SK-N-SH (cell line): ENCODE data around the gene FBXO40. TPM values are rescaled to one million over a fixed set of nuclear protein-coding genes. Genes with fewer than 3 reads are reported as not detected.

ENCODE experiments used
- CTCF ChIA-PET: fragments of 300-600, 350-600 bp; formaldehyde crosslinking; extraction: SDS; loops from one replicate; lab custom pipeline; 2021; lab: Yijun Ruan, JAX
- POLR2A ChIA-PET: fragments of 350-600 bp; sonication (Branson Sonifier 250); formaldehyde crosslinking; extraction: SDS; loops from one replicate; lab custom pipeline; 2020; ENCODE audit warnings: antibody characterized with exemption, inconsistent platforms; lab: Yijun Ruan, JAX
- DNase-seq: peaks from one replicate; pipeline ENCODE4 v3.0.0; 2012
- H2AFZ ChIP-seq: fragments of 200-600 bp; sonication (generic); 2 replicates; pipeline ENCODE4 v1.8.1; 2016; ENCODE audit warnings: antibody characterized with exemption, mild to moderate bottlenecking, low read depth
- H3F3A ChIP-seq: fragments of 200-600 bp; sonication (generic); replicated peaks from 2 replicates; pipeline ENCODE3; 2016; ENCODE audit warnings: antibody characterized with exemption, mild to moderate bottlenecking; ENCODE audit not compliant: insufficient read depth
- H3K27ac ChIP-seq, 2 experiments: fragments of 200-500 bp in 1 of 2; fragments of 200-600 bp in 1 of 2; sonication (Bioruptor generic) in 1 of 2; sonication (generic), shearing (Covaris generic) in 1 of 2; 2 replicates each; pipeline versions ENCODE4 v1.5.1 to v1.6.1; 2014 to 2016; ENCODE audit warnings: low read depth in 2 of 2, inconsistent platforms in 1 of 2, low read length in 1 of 2, mild to moderate bottlenecking in 1 of 2, mixed read lengths in 1 of 2
- H3K27me3 ChIP-seq: fragments of 200-600 bp; sonication (generic), shearing (Covaris generic); 2 replicates; pipeline ENCODE4 v1.6.1; 2016; ENCODE audit warnings: mixed run types; ENCODE audit not compliant: insufficient read depth
- H3K36me3 ChIP-seq, 2 experiments: fragments of 200-500 bp in 1 of 2; fragments of 200-600 bp in 1 of 2; sonication (Bioruptor generic) in 1 of 2; sonication (generic) in 1 of 2; replicated peaks in 1 of 2; 2 replicates each; pipeline versions ENCODE3 to v1.5.1; 2014 to 2016; ENCODE audit warnings: low read length in 1 of 2, mild to moderate bottlenecking in 1 of 2; ENCODE audit not compliant: insufficient read depth in 2 of 2, control insufficient read depth in 1 of 2
- H3K4me1 ChIP-seq, 2 experiments: fragments of 200-500 bp in 1 of 2; fragments of 200-600 bp in 1 of 2; sonication (Bioruptor generic) in 1 of 2; sonication (generic), shearing (Covaris generic) in 1 of 2; 2 replicates each; pipeline versions ENCODE4 v1.5.1 to v1.6.1; 2014 to 2016; ENCODE audit warnings: low read depth in 1 of 2, low read length in 1 of 2, mixed run types in 1 of 2; ENCODE audit not compliant: insufficient read depth in 2 of 2, control insufficient read depth in 1 of 2
- H3K4me2 ChIP-seq: fragments of 200-600 bp; sonication (generic), shearing (Covaris generic); 2 replicates; pipeline ENCODE4 v1.6.1; 2017; ENCODE audit warnings: mixed run types
- H3K4me3 ChIP-seq, 2 experiments: fragments of 200-500 bp in 1 of 2; fragments of 200-600 bp in 1 of 2; sonication (Bioruptor generic) in 1 of 2; sonication (generic), shearing (Covaris generic) in 1 of 2; 2 replicates each; pipeline versions ENCODE4 v1.5.1 to v1.8.1; 2014 to 2016; ENCODE audit warnings: low read depth in 2 of 2, inconsistent platforms in 1 of 2, low read length in 1 of 2, mild to moderate bottlenecking in 1 of 2, mixed read lengths in 1 of 2, moderate library complexity in 1 of 2
- H3K79me2 ChIP-seq: fragments of 200-600 bp; sonication (generic); 2 replicates; pipeline ENCODE4 v1.8.1; 2017; ENCODE audit warnings: mild to moderate bottlenecking; ENCODE audit not compliant: insufficient read depth
- H3K9ac ChIP-seq: fragments of 200-600 bp; sonication (generic); 2 replicates; pipeline ENCODE4 v1.6.1; 2017; ENCODE audit warnings: mixed run types
- H3K9me2 ChIP-seq: fragments of 200-600 bp; sonication (generic); 2 replicates; pipeline ENCODE4 v1.6.1; 2017; ENCODE audit warnings: mixed run types
- H3K9me3 ChIP-seq: fragments of 200-600 bp; sonication (generic); 2 replicates; pipeline ENCODE4 v1.6.1; 2017; ENCODE audit warnings: mixed run types, mild to moderate bottlenecking, moderate library complexity
- H4K20me1 ChIP-seq: fragments of 200-600 bp; sonication (generic); 2 replicates; pipeline ENCODE4 v1.6.1; 2017; ENCODE audit warnings: mild to moderate bottlenecking, mixed run types; ENCODE audit not compliant: insufficient read depth
- CHD2 ChIP-seq: fragments of 150-350 bp; IDR thresholded peaks from 2 replicates; pipeline ENCODE4 v1.6.1; 2018; ENCODE audit warnings: low read length; ENCODE audit not compliant: partially characterized antibody
- CTCF ChIP-seq: fragments of 200-600 bp; sonication (generic); IDR thresholded peaks from 2 replicates; pipeline ENCODE4 v1.6.1; 2017; ENCODE audit warnings: antibody characterized with exemption, mild to moderate bottlenecking, moderate library complexity
- EP300 ChIP-seq, 2 experiments: IDR thresholded peaks; 2 replicates each; pipeline versions ENCODE4 v1.4.0 to v1.6.1; 2012; ENCODE audit warnings: borderline replicate concordance in 1 of 2, low read depth in 1 of 2, low read length in 1 of 2
- EZH2phosphoT487 ChIP-seq: fragments of 200-600 bp; sonication (generic); IDR thresholded peaks from 2 replicates; pipeline ENCODE4 v1.6.1; 2017; ENCODE audit warnings: low read depth, mixed run types, mild to moderate bottlenecking, antibody characterized with exemption, moderate library complexity, borderline replicate concordance
- FOSL2 ChIP-seq: IDR thresholded peaks from 2 replicates; pipeline ENCODE4 v1.4.0; 2012; ENCODE audit warnings: low read depth, mild to moderate bottlenecking, moderate library complexity, borderline replicate concordance
- FOXJ3 ChIP-seq: sonication (generic); formaldehyde crosslinking; IDR thresholded peaks from 2 replicates; pipeline ENCODE4 v1.5.1; 2020; ENCODE audit warnings: mild to moderate bottlenecking, missing genetic modification reagents
- FOXM1 ChIP-seq: IDR thresholded peaks from 2 replicates; pipeline ENCODE4 v1.4.0; 2012; ENCODE audit warnings: low read depth, mild to moderate bottlenecking
- IRF3 ChIP-seq: fragments of 150-350 bp; IDR thresholded peaks from 2 replicates; pipeline ENCODE4 v1.6.1; 2016; ENCODE audit warnings: mild to moderate bottlenecking, low read depth, low read length
- JUND ChIP-seq: IDR thresholded peaks from 2 replicates; pipeline ENCODE4 v1.4.0; 2012
- MXI1 ChIP-seq: IDR thresholded peaks from 2 replicates; pipeline ENCODE4 v1.6.1; 2012; ENCODE audit warnings: mild to moderate bottlenecking, low read depth, low read length, improper control_type of control experiment
- RCOR1 ChIP-seq: fragments of 150-350 bp; IDR thresholded peaks from 2 replicates; pipeline ENCODE4 v1.6.1; 2017; ENCODE audit warnings: antibody characterized with exemption, low read length
- RFX5 ChIP-seq: IDR thresholded peaks from 2 replicates; pipeline ENCODE4 v1.6.1; 2012; ENCODE audit warnings: mild to moderate bottlenecking, improper control_type of control experiment, low read length
- RXRA ChIP-seq: IDR thresholded peaks from 2 replicates; pipeline ENCODE4 v1.4.0; 2012; ENCODE audit warnings: low read depth, mild to moderate bottlenecking, borderline replicate concordance
- SIN3A ChIP-seq: IDR thresholded peaks from 2 replicates; pipeline ENCODE4 v1.6.1; 2012; ENCODE audit warnings: low read depth, mild to moderate bottlenecking, low read length, moderate library complexity, borderline replicate concordance
- TAF1 ChIP-seq: IDR thresholded peaks from 2 replicates; pipeline ENCODE4 v1.6.1; 2012; ENCODE audit warnings: low read depth, mild to moderate bottlenecking, low read length, moderate library complexity, borderline replicate concordance
- TCF12 ChIP-seq: IDR thresholded peaks from 2 replicates; pipeline ENCODE4 v1.4.0; 2012
- USF1 ChIP-seq: IDR thresholded peaks from 2 replicates; pipeline ENCODE4 v1.4.0; 2012; ENCODE audit warnings: low read depth, borderline replicate concordance
- YY1 ChIP-seq: IDR thresholded peaks from 2 replicates; pipeline ENCODE4 v1.4.0; 2012; ENCODE audit warnings: low read depth, mild to moderate bottlenecking
- WGBS: methylation state at CpG from one replicate; pipeline ENCODE4 v1.1.6; 2017; ENCODE audit warnings: low lambda C conversion rate; 5-methylcytosine and 5-hydroxymethylcytosine counted together
- polyA plus RNA-seq, 3 experiments: library from polyadenylated mRNA; depleted of rRNA; stranded (reverse); fragments of >200 nt; gene quantifications; 2 replicates each; pipeline ENCODE4 v1.2.3, GENCODE V29; 2012
- TF ChIP-seq, protein P1 (sequence below): IDR thresholded peaks from 2 replicates; pipeline ENCODE4 v1.6.1; 2012; ENCODE audit warnings: mild to moderate bottlenecking, low read depth, low read length, moderate library complexity
- TF ChIP-seq, protein P2 (sequence below): IDR thresholded peaks from 2 replicates; pipeline ENCODE4 v1.4.0; 2012; ENCODE audit warnings: low read depth, borderline replicate concordance

Gene FBXO40
- polyA plus RNA-seq, 1 of the 3 experiments (the other 2 are of a cell fraction): not detected

DNA sequence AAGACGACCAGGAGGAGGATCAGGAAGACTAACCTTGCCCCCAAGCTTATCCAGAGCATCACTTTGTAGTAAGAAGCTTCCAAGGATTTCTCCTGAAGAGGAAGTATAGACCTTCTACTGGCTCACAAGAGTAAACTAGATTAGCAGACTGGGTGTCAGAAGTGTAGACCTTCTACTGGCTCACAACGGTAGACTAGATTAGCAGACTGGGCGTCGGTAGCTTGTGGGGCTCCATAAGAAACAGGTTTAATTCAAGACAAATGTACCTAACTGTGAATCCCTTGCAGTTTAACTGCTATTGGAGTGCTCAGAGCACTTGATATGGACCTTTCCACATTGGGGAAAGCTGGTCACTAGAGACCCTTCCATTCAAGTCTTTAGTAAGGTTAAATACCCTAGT, 12.9 kb downstream of the FBXO40 start:
- no peak overlapping the region for H3K9ac ChIP-seq
- no peaks in the 10 kb centered on the region for H3K9me3 ChIP-seq
- H3K4me1 ChIP-seq: no peaks in the 10 kb centered on the region
- no peaks in the 10 kb centered on the region for H3K27me3 ChIP-seq
- H3K36me3 ChIP-seq: no peaks in the 10 kb centered on the region
- H3F3A ChIP-seq: no peaks in the 10 kb centered on the region
- H3K79me2 ChIP-seq: no peaks in the 10 kb centered on the region
- H3K27ac ChIP-seq: no peak overlapping the region
- no peak overlapping the region for H3K4me2 ChIP-seq
- 49% methylated on average over 4 of the region's 4 CpGs for WGBS
- no peaks in the 10 kb centered on the region for H4K20me1 ChIP-seq
- CTCF ChIA-PET: no interaction called here
- POLR2A ChIA-PET: no interaction called here
- TF ChIP-seq FOXM1 (no peak), USF1 (no peak), RXRA (no peak), MXI1 (no peak), EZH2phosphoT487 (no peak), TAF1 (no peak), TCF12 (no peak), FOSL2 (no peak), CHD2 (no peak), IRF3 (no peak), SIN3A (no peak), FOXJ3 (CRISPR knock-in tag) (no peak), YY1 (no peak), JUND (no peak), RFX5 (no peak), EP300 (IDR thresholded peaks at IDR 0.05; ENCODE audit: borderline replicate concordance in 1 of 2, low read depth in 1 of 2, low read length in 1 of 2) (no peak), RCOR1 (no peak), CTCF (no peak)
- TF ChIP-seq, protein P1, sequence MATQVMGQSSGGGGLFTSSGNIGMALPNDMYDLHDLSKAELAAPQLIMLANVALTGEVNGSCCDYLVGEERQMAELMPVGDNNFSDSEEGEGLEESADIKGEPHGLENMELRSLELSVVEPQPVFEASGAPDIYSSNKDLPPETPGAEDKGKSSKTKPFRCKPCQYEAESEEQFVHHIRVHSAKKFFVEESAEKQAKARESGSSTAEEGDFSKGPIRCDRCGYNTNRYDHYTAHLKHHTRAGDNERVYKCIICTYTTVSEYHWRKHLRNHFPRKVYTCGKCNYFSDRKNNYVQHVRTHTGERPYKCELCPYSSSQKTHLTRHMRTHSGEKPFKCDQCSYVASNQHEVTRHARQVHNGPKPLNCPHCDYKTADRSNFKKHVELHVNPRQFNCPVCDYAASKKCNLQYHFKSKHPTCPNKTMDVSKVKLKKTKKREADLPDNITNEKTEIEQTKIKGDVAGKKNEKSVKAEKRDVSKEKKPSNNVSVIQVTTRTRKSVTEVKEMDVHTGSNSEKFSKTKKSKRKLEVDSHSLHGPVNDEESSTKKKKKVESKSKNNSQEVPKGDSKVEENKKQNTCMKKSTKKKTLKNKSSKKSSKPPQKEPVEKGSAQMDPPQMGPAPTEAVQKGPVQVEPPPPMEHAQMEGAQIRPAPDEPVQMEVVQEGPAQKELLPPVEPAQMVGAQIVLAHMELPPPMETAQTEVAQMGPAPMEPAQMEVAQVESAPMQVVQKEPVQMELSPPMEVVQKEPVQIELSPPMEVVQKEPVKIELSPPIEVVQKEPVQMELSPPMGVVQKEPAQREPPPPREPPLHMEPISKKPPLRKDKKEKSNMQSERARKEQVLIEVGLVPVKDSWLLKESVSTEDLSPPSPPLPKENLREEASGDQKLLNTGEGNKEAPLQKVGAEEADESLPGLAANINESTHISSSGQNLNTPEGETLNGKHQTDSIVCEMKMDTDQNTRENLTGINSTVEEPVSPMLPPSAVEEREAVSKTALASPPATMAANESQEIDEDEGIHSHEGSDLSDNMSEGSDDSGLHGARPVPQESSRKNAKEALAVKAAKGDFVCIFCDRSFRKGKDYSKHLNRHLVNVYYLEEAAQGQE: no peak
- TF ChIP-seq, protein P2, sequence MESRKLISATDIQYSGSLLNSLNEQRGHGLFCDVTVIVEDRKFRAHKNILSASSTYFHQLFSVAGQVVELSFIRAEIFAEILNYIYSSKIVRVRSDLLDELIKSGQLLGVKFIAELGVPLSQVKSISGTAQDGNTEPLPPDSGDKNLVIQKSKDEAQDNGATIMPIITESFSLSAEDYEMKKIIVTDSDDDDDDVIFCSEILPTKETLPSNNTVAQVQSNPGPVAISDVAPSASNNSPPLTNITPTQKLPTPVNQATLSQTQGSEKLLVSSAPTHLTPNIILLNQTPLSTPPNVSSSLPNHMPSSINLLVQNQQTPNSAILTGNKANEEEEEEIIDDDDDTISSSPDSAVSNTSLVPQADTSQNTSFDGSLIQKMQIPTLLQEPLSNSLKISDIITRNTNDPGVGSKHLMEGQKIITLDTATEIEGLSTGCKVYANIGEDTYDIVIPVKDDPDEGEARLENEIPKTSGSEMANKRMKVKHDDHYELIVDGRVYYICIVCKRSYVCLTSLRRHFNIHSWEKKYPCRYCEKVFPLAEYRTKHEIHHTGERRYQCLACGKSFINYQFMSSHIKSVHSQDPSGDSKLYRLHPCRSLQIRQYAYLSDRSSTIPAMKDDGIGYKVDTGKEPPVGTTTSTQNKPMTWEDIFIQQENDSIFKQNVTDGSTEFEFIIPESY: no peak
- no peaks in the 10 kb centered on the region for H3K9me2 ChIP-seq
- H3K4me3 ChIP-seq: no peak overlapping the region
- H2AFZ ChIP-seq: no peak overlapping the region
- no peak for DNase-seq
